ENCODE data around the gene KRT34. TPM values are rescaled to one million over a fixed set of nuclear protein-coding genes. Genes with fewer than 3 reads are reported as not detected.
A peak's percentile ranks its signal among the peaks of the same experiment; 100 is the strongest.

Gene KRT34
- total RNA-seq, 1 donor from 2014 or later: 0.74 TPM

DNA sequence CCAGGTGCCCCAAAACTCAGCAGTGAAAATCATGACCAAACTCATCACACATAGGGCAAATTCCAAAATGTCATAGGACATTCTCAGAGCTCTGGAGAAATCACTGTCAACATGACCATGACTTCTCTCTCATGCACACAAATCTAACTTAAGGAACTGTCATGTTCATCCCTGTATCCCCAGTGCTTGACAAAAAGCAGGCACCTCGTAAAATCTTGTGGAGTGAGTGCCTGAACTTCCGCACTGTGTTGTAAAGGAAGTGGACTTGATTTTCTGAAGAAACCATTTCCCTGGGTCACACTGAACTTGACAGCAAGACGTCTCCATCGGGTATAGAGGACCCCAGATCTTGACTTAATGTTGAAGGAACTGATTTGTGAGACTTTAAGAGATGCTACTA lies 39.5 kb upstream of the KRT34 start:
- DNase-seq (ENCODE audit: extremely low spot score in 2 of 2): no peak
- no peaks in the 10 kb centered on the region for H3K36me3 ChIP-seq
- H3K4me1 ChIP-seq: peaks cover 58% of the 10 kb centered on the region
- peak overlapping the region; percentile 62 for H3K27ac ChIP-seq
- no peak for TF ChIP-seq POLR2AphosphoS5 (IDR thresholded peaks at IDR 0.05; ENCODE audit: insufficient read depth in 1 of 2, low read depth in 1 of 2)
- TF ChIP-seq, protein P1, sequence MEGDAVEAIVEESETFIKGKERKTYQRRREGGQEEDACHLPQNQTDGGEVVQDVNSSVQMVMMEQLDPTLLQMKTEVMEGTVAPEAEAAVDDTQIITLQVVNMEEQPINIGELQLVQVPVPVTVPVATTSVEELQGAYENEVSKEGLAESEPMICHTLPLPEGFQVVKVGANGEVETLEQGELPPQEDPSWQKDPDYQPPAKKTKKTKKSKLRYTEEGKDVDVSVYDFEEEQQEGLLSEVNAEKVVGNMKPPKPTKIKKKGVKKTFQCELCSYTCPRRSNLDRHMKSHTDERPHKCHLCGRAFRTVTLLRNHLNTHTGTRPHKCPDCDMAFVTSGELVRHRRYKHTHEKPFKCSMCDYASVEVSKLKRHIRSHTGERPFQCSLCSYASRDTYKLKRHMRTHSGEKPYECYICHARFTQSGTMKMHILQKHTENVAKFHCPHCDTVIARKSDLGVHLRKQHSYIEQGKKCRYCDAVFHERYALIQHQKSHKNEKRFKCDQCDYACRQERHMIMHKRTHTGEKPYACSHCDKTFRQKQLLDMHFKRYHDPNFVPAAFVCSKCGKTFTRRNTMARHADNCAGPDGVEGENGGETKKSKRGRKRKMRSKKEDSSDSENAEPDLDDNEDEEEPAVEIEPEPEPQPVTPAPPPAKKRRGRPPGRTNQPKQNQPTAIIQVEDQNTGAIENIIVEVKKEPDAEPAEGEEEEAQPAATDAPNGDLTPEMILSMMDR (IDR thresholded peaks at IDR 0.05): no peak
- no peak for TF ChIP-seq POLR2A (IDR thresholded peaks at IDR 0.05)
- intact Hi-C loops (cut with DNase I): no loop called here
- H3K9me3 ChIP-seq: no peaks in the 10 kb centered on the region
- H3K4me3 ChIP-seq: no peak overlapping the region
- H3K27me3 ChIP-seq: no peaks in the 10 kb centered on the region

DNA sequence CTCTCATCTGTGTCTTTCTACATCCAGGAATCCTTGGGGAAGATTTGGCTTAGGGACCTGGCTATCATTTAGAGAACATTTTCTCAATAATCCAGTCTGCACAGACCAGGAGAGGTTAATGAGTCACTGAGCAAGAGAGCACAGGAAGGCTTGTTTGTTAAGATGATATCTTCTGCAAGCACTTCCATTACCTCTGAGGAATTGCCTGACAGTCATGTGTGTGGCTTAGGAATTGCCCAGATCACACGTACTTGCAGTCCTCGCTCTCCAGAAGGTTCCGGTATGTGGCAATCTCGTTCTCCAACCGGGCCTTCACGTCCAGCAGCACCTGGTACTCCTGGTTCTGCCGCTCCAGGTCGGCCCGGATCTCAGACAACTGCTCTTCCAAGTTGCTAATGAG lies 39.0 kb upstream of the KRT34 start:
- intact Hi-C loops (cut with DNase I): no loop called here
- Histone ChIP-seq H3K4me1 (peaks cover 63% of the 10 kb centered on the region), H3K4me3 (no peak overlapping the region), H3K27me3 (no peaks in the 10 kb centered on the region), H3K27ac (peak overlapping the region; percentile 62), H3K36me3 (no peaks in the 10 kb centered on the region), H3K9me3 (no peaks in the 10 kb centered on the region)
- TF ChIP-seq POLR2AphosphoS5 (IDR thresholded peaks at IDR 0.05; ENCODE audit: insufficient read depth in 1 of 2, low read depth in 1 of 2) (peak; percentile 46 to 65), POLR2A (IDR thresholded peaks at IDR 0.05) (no peak)
- TF ChIP-seq, protein P1 (IDR thresholded peaks at IDR 0.05): no peak
- no peak for DNase-seq (ENCODE audit: extremely low spot score in 2 of 2)

DNA sequence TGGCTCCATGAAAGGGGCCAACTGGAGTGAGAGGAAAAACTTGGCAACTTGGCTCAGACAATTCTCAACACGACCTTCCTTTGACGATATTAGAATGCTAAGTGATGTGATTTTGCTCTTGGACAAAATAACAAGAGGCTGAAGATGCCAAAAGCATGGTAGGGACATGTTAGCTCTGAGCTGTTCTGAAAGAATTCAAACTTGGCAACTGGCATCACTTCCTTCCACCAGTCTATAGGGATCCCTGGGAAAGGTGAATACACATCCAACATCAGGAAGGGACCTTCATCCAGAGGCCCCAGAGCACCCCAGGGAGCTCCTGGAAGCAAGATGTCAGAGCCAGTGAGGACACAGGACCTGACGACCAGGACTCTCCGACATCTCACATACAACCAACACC lies 38.0 kb upstream of the KRT34 start:
- DNase-seq (ENCODE audit: extremely low spot score in 2 of 2): no peak
- intact Hi-C loops (cut with DNase I): no loop called here
- no peak overlapping the region for H3K4me3 ChIP-seq
- H3K36me3 ChIP-seq: no peaks in the 10 kb centered on the region
- no peaks in the 10 kb centered on the region for H3K9me3 ChIP-seq
- peak overlapping the region; percentile 62 for H3K27ac ChIP-seq
- no peaks in the 10 kb centered on the region for H3K27me3 ChIP-seq
- peaks cover 72% of the 10 kb centered on the region for H3K4me1 ChIP-seq
- no peak for TF ChIP-seq POLR2A (IDR thresholded peaks at IDR 0.05)
- TF ChIP-seq, protein P1 (IDR thresholded peaks at IDR 0.05): no peak
- TF ChIP-seq POLR2AphosphoS5 (IDR thresholded peaks at IDR 0.05; ENCODE audit: insufficient read depth in 1 of 2, low read depth in 1 of 2): no peak

DNA sequence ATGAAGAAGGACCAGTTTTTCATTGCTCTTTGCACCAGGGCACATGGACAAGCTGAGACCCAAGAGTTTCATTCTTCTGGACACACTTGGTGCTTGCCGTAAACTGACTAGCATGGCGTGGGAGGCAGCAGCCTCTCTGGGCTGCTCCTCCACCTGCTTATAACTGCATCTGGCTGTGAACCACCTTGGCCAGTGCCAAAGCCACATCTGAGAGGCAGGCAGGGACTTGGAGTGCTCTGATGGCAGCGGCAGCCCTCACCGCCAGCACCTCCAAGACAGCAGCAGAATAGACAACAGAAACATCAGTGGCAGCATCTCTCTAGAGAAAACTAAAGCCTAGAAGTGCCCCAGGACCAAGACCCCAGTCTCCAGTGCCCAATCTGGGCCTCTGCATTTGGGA lies 37.6 kb upstream of the KRT34 start:
- H3K36me3 ChIP-seq: no peaks in the 10 kb centered on the region
- intact Hi-C loops (cut with DNase I): no loop called here
- H3K27me3 ChIP-seq: no peaks in the 10 kb centered on the region
- peaks cover 76% of the 10 kb centered on the region for H3K4me1 ChIP-seq
- TF ChIP-seq, protein P1 (IDR thresholded peaks at IDR 0.05): no peak
- no peak for TF ChIP-seq POLR2A (IDR thresholded peaks at IDR 0.05)
- TF ChIP-seq POLR2AphosphoS5 (IDR thresholded peaks at IDR 0.05; ENCODE audit: insufficient read depth in 1 of 2, low read depth in 1 of 2): no peak
- no peak overlapping the region for H3K4me3 ChIP-seq
- H3K27ac ChIP-seq: peak overlapping the region; percentile 62
- DNase-seq (ENCODE audit: extremely low spot score in 2 of 2): no peak
- H3K9me3 ChIP-seq: no peaks in the 10 kb centered on the region

DNA sequence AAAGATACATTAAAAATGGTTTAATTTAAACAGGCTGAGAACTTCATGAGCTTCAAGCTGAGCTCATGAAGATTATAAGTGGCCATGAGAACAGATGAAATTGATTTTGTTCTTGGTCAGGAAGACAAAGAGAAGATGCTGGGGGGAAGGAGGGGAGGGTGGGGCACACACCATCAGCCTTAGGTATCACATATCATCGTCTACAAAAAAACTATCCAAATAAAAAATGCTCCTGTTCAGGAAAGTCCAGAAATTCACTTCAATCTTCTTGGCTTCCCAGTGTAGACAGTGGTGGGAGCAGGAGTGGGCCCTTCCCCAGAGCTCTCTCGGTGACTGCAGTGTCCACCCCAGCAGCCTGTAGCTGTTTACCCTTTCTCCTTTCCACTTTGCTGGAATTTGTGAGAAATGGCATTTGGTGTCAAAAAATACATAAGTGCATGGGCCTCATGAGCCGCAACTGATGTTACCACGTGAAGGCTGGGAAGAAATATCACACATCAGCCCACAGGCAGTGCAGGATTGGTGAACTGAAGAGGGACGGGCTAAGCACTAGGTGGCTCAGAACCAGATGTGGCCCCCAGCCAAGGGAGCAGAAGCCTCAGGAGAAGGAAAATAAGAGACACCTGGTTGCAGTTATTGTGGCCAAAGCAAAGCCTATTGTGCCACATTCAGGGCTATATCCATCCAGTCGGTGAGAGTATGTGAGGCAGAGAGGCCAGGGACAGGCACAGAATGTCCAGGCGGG lies 36.2 kb upstream of the KRT34 start:
- H3K4me1 ChIP-seq: peaks cover 77% of the 10 kb centered on the region
- intact Hi-C loops (cut with DNase I): no loop called here
- H3K36me3 ChIP-seq: no peaks in the 10 kb centered on the region
- no peak overlapping the region for H3K4me3 ChIP-seq
- H3K27me3 ChIP-seq: no peaks in the 10 kb centered on the region
- no peaks in the 10 kb centered on the region for H3K9me3 ChIP-seq
- peak overlapping the region; percentile 29 for H3K27ac ChIP-seq
- no peak for DNase-seq (ENCODE audit: extremely low spot score in 2 of 2)
- TF ChIP-seq POLR2AphosphoS5 (IDR thresholded peaks at IDR 0.05; ENCODE audit: insufficient read depth in 1 of 2, low read depth in 1 of 2): no peak
- TF ChIP-seq, protein P1 (IDR thresholded peaks at IDR 0.05): no peak

Data from vagina (tissue), 2 donors.